H9 (cell line): ENCODE data around the gene NYAP2. TPM values are rescaled to one million over a fixed set of nuclear protein-coding genes. Genes with fewer than 3 reads are reported as not detected.

Experiments used
- DNase-seq: peaks from one replicate; pipeline ENCODE4 v3.0.0-alpha.2; 2017
- H2AFZ ChIP-seq: one replicate; pipeline ENCODE4 v1.6.1; 2013; ENCODE audit warnings: mild to moderate bottlenecking, low read length, control low read depth, moderate library complexity
- H2AK5ac ChIP-seq: 2 replicates; pipeline ENCODE4 v1.6.1; 2013; ENCODE audit warnings: low read length, control low read depth, mixed read lengths; ENCODE audit not compliant: insufficient read length
- H2BK120ac ChIP-seq: one replicate; pipeline ENCODE4 v1.6.1; 2013; ENCODE audit warnings: low read depth, mild to moderate bottlenecking, low read length, control low read depth, inconsistent platforms; ENCODE audit not compliant: poor library complexity, severe bottlenecking
- H2BK12ac ChIP-seq: 2 replicates; pipeline ENCODE4 v1.6.1; 2013; ENCODE audit warnings: low read length, control low read depth, mixed read lengths, low read depth; ENCODE audit not compliant: insufficient read length
- H2BK15ac ChIP-seq: 2 replicates; pipeline ENCODE4 v1.6.1; 2013; ENCODE audit warnings: low read depth, low read length, control low read depth
- H2BK20ac ChIP-seq: one replicate; pipeline ENCODE4 v1.6.1; 2013; ENCODE audit warnings: low read depth, mild to moderate bottlenecking, low read length, control low read depth, inconsistent platforms; ENCODE audit not compliant: poor library complexity, severe bottlenecking
- H2BK5ac ChIP-seq: 2 replicates; pipeline ENCODE4 v1.6.1; 2013; ENCODE audit warnings: low read length, control low read depth, mixed read lengths; ENCODE audit not compliant: insufficient read length
- H3K14ac ChIP-seq: 2 replicates; pipeline ENCODE4 v1.6.1; 2013; ENCODE audit warnings: low read length, control low read depth; ENCODE audit not compliant: insufficient read depth
- H3K18ac ChIP-seq: 2 replicates; pipeline ENCODE4 v1.6.1; 2013; ENCODE audit warnings: low read depth, mild to moderate bottlenecking, mixed read lengths, low read length, control low read depth; ENCODE audit not compliant: insufficient read length
- H3K23ac ChIP-seq: 2 replicates; pipeline ENCODE4 v1.6.1; 2013; ENCODE audit warnings: low read length, control low read depth, mixed read lengths, low read depth; ENCODE audit not compliant: insufficient read length
- H3K23me2 ChIP-seq: 2 replicates; pipeline ENCODE4 v1.6.1; 2013; ENCODE audit warnings: low read depth, mild to moderate bottlenecking, mixed read lengths, low read length, control low read depth; ENCODE audit not compliant: insufficient read length, poor library complexity, severe bottlenecking
- H3K27ac ChIP-seq: 2 replicates; pipeline ENCODE4 v1.5.1; 2013; ENCODE audit warnings: low read length, control low read depth, mixed read lengths, low read depth; ENCODE audit not compliant: insufficient read length
- H3K27me3 ChIP-seq: 2 replicates; pipeline ENCODE4 v1.6.1; 2013; ENCODE audit warnings: low read length, control low read depth, inconsistent platforms; ENCODE audit not compliant: insufficient read depth
- H3K4ac ChIP-seq: 2 replicates; pipeline ENCODE4 v1.6.1; 2013; ENCODE audit warnings: low read depth, mild to moderate bottlenecking, control low read depth, inconsistent platforms, low read length, moderate library complexity
- H3K4me1 ChIP-seq: 2 replicates; pipeline ENCODE4 v1.6.1; 2013; ENCODE audit warnings: low read length, control low read depth, inconsistent platforms; ENCODE audit not compliant: insufficient read depth
- H3K4me2 ChIP-seq: 2 replicates; pipeline ENCODE4 v1.6.1; 2013; ENCODE audit warnings: low read length, control low read depth, mixed read lengths; ENCODE audit not compliant: insufficient read length, insufficient read depth
- H3K56ac ChIP-seq: 2 replicates; pipeline ENCODE4 v1.6.1; 2013; ENCODE audit warnings: low read depth, mild to moderate bottlenecking, mixed read lengths, low read length, control low read depth; ENCODE audit not compliant: insufficient read length
- H3K79me1 ChIP-seq: 2 replicates; pipeline ENCODE4 v1.6.1; 2013; ENCODE audit warnings: low read depth, mild to moderate bottlenecking, moderate library complexity, low read length, control low read depth, inconsistent platforms; ENCODE audit not compliant: insufficient read depth, poor library complexity, severe bottlenecking
- H3K79me2 ChIP-seq: 2 replicates; pipeline ENCODE4 v1.6.1; 2013; ENCODE audit warnings: low read length, control low read depth, inconsistent platforms; ENCODE audit not compliant: insufficient read depth
- H3K9ac ChIP-seq: 2 replicates; pipeline ENCODE4 v1.6.1; 2013; ENCODE audit warnings: low read length, control low read depth, mixed read lengths; ENCODE audit not compliant: insufficient read length; ENCODE audit errors: extremely low read depth
- H3K9me3 ChIP-seq: one replicate; pipeline ENCODE4 v1.6.1; 2013; ENCODE audit warnings: low read depth, low read length, inconsistent platforms; ENCODE audit not compliant: control insufficient read depth
- H3T11ph ChIP-seq: one replicate; pipeline ENCODE4 v1.6.1; 2013; ENCODE audit warnings: mild to moderate bottlenecking, low read length, control low read depth, inconsistent platforms
- H4K20me1 ChIP-seq: one replicate; pipeline ENCODE4 v1.6.1; 2013; ENCODE audit not compliant: control insufficient read depth, insufficient read length, insufficient read depth
- H4K5ac ChIP-seq: 2 replicates; pipeline ENCODE4 v1.6.1; 2013; ENCODE audit warnings: low read depth, mild to moderate bottlenecking, mixed read lengths, low read length, control low read depth; ENCODE audit not compliant: insufficient read length
- H4K8ac ChIP-seq: replicated peaks from 2 replicates; pipeline ENCODE4 v1.6.1; 2013; ENCODE audit warnings: low read length, control low read depth, mixed read lengths, low read depth; ENCODE audit not compliant: insufficient read length
- H4K91ac ChIP-seq: 2 replicates; pipeline ENCODE4 v1.6.1; 2013; ENCODE audit warnings: low read depth, mild to moderate bottlenecking, moderate library complexity, mixed read lengths, low read length, control low read depth; ENCODE audit not compliant: insufficient read length
- H3K27ac Mint-ChIP-seq, 3 experiments: 2 replicates in 2 of 3; 3 replicates in 1 of 3; pipeline ENCODE4 v1.8.0; 2020 to 2021; ENCODE audit warnings: mixed read lengths in 3 of 3, mild to moderate bottlenecking in 1 of 3, moderate library complexity in 1 of 3
- H3K27me3 Mint-ChIP-seq: 2 replicates; pipeline ENCODE4 v1.8.0; 2021; ENCODE audit warnings: low read depth, mild to moderate bottlenecking, moderate library complexity, mixed read lengths
- H3K36me3 Mint-ChIP-seq, 3 experiments: 2 replicates in 2 of 3; 3 replicates in 1 of 3; pipeline ENCODE4 v1.8.0; 2020 to 2021; ENCODE audit warnings: low read depth in 3 of 3, mixed read lengths in 3 of 3; ENCODE audit not compliant: insufficient read depth in 1 of 3
- H3K4me1 Mint-ChIP-seq, 2 experiments: 2 replicates each; pipeline ENCODE4 v1.8.0; 2020; ENCODE audit warnings: mixed read lengths in 2 of 2
- H3K4me3 Mint-ChIP-seq, 2 experiments: 2 replicates in 1 of 2; 3 replicates in 1 of 2; pipeline ENCODE4 v1.8.0; 2020 to 2021; ENCODE audit warnings: mild to moderate bottlenecking in 2 of 2, mixed read lengths in 2 of 2, moderate library complexity in 1 of 2
- H3K9me3 Mint-ChIP-seq, 2 experiments: 2 replicates in 1 of 2; 3 replicates in 1 of 2; pipeline ENCODE4 v1.8.0; 2020; ENCODE audit warnings: mild to moderate bottlenecking in 2 of 2, mixed read lengths in 2 of 2, moderate library complexity in 1 of 2
- CTCF ChIP-seq: fragments of 200-600 bp; sonication (generic); conservative IDR thresholded peaks from 3 replicates; pipeline ENCODE4 v1.8.0; 2021; ENCODE audit warnings: antibody characterized with exemption, mild to moderate bottlenecking
- WGBS: extraction: QIAGEN DNeasy Blood & Tissue Kit; methylation state at CpG from one replicate; pipeline ENCODE4 v1.1.7; 2013; ENCODE audit warnings: missing lambda C conversion rate, low lambda C conversion rate, mixed read lengths; ENCODE audit not compliant: insufficient read length; ENCODE audit errors: extremely low coverage; 5-methylcytosine and 5-hydroxymethylcytosine counted together
- total RNA-seq: library from RNA; stranded (reverse); gene quantifications from 2 replicates; pipeline ENCODE4 v1.2.1, GENCODE V29; 2021

The NYAP2 gene
- total RNA-seq, 1 experiment from 2014 or later: not detected

GRCh38 chr2:225496568-225496967 lies 97.1 kb downstream of the NYAP2 start:
- peaks cover 4% of the 10 kb centered on the region; the same call in 1 of the 2 replicates for H3K4me1 ChIP-seq
- H4K5ac ChIP-seq: no peak overlapping the region
- no peak overlapping the region for H2BK5ac ChIP-seq
- Mint-ChIP-seq H3K9me3 (no peaks in the 10 kb centered on the region; a peak in 1 of 5 replicates), H3K27ac (no peak overlapping the region), H3K36me3 (no peaks in the 10 kb centered on the region), H3K27me3 (no peaks in the 10 kb centered on the region; the same call in 1 of the 2 replicates), H3K4me3 (no peak overlapping the region), H3K4me1 (peaks cover 15 to 16% of the 10 kb centered on the region in 2 experiments)
- H3K56ac ChIP-seq: no peak overlapping the region
- H3K9ac ChIP-seq: no peak overlapping the region
- no peak overlapping the region for H2BK12ac ChIP-seq
- no peak overlapping the region for H3K4ac ChIP-seq
- no peak for TF ChIP-seq CTCF
- no peak overlapping the region for H2BK15ac ChIP-seq
- no peak overlapping the region for H3K4me2 ChIP-seq
- no peak overlapping the region for H4K91ac ChIP-seq
- no peak overlapping the region for H2AK5ac ChIP-seq
- no peak overlapping the region for H2AFZ ChIP-seq
- no peak overlapping the region for H3K27ac ChIP-seq
- no peaks in the 10 kb centered on the region for H3K79me1 ChIP-seq
- no peaks in the 10 kb centered on the region for H3K23me2 ChIP-seq
- 100% methylated on average over 1 of the region's 1 CpG for WGBS
- H3K14ac ChIP-seq: no peak overlapping the region
- no peaks in the 10 kb centered on the region for H3K9me3 ChIP-seq
- no peak overlapping the region for H3T11ph ChIP-seq
- no peak overlapping the region for H3K23ac ChIP-seq
- no peaks in the 10 kb centered on the region for H3K27me3 ChIP-seq
- no peak overlapping the region for H2BK120ac ChIP-seq
- H4K8ac ChIP-seq: no peak overlapping the region
- no peak overlapping the region for H3K18ac ChIP-seq
- no peak overlapping the region for H2BK20ac ChIP-seq
- no peaks in the 10 kb centered on the region for H3K79me2 ChIP-seq
- no peak for DNase-seq
- no peaks in the 10 kb centered on the region for H4K20me1 ChIP-seq
